GM20000 (cell line): ENCODE results near the gene NABP1.

Source experiments
- DNase-seq: peaks from one replicate; pipeline ENCODE4 v3.0.0; 2012; ENCODE audit warnings: low spot score
- TF ChIP-seq, protein P1 (sequence below): IDR thresholded peaks from 2 replicates; pipeline ENCODE4 v1.5.1; 2012; ENCODE audit warnings: mild to moderate bottlenecking, control low read depth; ENCODE audit errors: extremely low read depth, missing control alignments

NABP1 gene

DNA sequence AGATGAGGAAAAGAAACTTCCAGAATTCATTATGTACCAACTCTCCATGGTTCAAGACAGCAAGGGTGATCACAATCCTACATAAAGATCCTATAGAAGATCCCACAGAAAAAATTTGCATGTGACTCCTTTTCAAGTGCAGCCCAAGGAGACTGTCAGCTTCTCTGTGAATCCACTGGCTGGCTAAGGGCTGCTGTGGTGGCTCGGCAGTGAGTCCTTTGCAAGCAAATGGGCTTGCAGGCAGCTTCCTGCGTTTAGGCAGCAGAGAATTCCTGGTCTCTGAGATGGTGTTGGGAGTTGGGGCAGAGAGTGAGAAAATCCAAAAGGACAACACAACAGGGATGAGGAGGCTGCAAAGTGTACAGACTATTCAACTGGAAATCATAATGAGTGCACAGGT is 43.4 kb downstream of the NABP1 start:
- TF ChIP-seq, protein P1, sequence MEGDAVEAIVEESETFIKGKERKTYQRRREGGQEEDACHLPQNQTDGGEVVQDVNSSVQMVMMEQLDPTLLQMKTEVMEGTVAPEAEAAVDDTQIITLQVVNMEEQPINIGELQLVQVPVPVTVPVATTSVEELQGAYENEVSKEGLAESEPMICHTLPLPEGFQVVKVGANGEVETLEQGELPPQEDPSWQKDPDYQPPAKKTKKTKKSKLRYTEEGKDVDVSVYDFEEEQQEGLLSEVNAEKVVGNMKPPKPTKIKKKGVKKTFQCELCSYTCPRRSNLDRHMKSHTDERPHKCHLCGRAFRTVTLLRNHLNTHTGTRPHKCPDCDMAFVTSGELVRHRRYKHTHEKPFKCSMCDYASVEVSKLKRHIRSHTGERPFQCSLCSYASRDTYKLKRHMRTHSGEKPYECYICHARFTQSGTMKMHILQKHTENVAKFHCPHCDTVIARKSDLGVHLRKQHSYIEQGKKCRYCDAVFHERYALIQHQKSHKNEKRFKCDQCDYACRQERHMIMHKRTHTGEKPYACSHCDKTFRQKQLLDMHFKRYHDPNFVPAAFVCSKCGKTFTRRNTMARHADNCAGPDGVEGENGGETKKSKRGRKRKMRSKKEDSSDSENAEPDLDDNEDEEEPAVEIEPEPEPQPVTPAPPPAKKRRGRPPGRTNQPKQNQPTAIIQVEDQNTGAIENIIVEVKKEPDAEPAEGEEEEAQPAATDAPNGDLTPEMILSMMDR: no peak
- no peak for DNase-seq

DNA sequence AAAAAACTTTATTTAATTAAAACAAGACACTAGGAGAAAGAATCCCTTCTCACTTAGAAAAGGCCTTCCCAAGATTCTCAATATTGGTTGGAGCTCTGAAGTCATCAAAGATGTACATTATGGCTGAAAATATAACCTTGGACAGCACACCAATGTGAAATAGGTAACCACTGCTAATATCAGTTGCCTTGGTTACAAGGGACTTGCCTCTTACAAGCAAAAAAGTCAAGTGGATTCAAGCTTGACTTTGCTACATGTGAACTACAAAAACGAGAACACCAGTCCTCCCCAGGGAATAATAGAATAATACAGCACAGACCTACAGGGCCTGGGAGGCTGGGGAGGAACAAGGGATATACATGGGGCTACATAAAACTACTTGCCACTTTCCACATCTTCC is 46.1 kb downstream of the NABP1 start:
- DNase-seq: no peak
- TF ChIP-seq, protein P1: no peak

DNA sequence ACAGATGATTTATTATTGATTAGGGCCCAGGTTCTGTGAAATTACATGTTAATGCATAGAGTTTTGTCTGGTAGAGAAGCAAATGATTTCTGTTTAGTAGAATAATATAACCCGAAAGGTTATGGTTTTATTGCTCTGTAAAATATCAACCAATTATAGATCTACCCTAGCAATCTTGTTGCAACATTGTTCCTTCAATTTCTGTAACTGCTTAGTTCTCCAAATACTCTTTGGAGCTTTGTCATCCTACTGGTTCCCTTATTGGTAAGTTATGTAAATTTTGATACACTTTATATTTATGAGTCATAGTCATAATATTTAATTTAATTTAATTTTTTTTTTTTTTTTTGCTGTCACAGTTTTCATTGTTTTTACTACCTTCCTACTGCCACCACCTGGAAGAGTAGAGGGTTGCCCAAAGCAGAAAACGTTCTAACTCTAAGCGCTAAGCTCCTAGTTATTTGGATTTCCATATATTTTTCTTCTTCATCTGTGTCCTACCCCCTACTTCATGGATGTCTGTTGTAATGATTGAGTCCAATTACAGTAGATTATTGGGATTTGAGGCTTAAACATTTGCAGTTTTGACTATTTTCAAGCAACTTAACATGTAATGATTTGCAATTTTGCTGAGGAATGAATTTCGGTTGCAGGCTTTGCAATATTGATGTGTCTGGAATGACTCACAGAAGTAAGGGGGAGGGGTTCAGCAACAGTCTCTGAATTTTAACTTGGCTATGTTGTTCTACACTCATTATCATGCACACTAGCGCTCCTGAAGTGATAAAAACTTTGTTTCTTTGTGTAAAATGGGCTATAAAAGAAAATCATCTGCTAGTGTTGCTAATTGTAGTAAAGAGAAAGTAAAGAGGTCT is 51.1 kb downstream of the NABP1 start:
- TF ChIP-seq, protein P1: no peak
- DNase-seq: no peak

DNA sequence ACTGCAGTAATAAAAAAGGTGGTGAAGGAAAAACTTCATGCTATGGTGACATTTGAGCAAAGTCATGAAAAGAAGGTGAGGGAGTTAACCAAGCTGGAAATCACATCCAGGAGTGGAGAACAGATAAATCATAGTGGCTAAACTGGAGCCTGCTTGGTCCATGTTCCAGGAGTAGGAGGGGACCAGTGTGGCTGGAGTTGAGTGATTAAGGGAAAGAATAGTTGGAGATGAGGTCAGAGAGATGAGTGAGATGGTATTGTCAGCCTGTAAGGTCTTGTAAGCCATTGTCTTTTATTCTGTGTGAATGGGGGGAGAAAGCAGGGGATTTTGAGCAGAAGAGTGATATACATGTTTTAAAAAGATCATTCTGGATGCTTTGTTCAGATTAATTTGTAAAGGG is 52.3 kb downstream of the NABP1 start:
- TF ChIP-seq, protein P1: no peak
- DNase-seq: no peak
